Erythroblast (primary cell): Measurements from ENCODE around the gene ZNF436.

Source experiments
- DNase-seq, 2 experiments: peaks; one replicate each; lab custom pipeline; 2025; lab: John Stamatoyannopoulos, UW
- GATA1 ChIP-seq: IDR thresholded peaks from 2 replicates; pipeline ENCODE4 v1.6.1; 2011; ENCODE audit warnings: low read depth, mild to moderate bottlenecking, control low read depth, low read length, moderate library complexity
- POLR2A ChIP-seq: IDR thresholded peaks from 2 replicates; pipeline ENCODE4 v1.6.1; 2011; ENCODE audit warnings: mild to moderate bottlenecking, low read length

The ZNF436 gene

DNA sequence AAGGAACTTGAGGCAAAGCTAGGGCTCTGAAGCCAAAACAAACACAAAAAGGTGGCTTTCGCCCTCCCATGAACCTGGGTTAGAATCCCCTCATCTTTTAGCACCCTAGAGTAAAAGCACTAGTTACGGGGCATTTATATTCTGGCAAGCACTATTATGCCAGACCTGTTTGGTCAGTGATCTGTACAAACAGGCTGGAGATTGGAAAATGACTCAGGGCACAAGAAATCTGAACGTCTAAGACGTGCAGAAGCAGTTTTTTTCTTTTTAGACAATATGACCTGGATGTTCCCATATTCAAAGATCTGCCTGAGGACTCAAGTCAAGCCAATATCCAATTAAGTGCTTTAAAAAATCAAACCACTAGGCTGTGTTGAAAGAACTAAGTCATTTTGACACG is 3.0 kb downstream of the ZNF436 start:
- DNase-seq = no peak
- TF ChIP-seq POLR2A = no peak
- TF ChIP-seq GATA1 = no peak

DNA sequence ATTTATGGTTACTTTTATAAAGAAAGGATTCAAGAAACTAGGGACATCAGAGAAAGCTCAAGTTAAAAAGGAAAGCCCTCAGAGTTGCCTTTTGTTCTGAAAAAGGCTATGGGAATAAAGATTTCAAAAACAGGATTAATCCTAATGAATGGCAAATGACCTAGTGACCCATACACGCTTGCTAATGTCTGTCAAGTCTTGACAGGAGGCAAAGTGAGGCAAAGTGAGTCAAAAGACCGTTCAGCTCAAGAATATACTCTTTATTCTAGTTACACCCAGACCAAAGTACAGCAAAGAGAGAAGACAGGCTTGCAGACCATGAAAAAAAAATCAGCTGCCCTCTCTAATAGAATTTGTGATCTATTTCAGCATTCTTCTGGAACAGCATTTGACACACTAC is 3.5 kb downstream of the ZNF436 start:
- no peak for DNase-seq
- no peak for TF ChIP-seq GATA1

DNA sequence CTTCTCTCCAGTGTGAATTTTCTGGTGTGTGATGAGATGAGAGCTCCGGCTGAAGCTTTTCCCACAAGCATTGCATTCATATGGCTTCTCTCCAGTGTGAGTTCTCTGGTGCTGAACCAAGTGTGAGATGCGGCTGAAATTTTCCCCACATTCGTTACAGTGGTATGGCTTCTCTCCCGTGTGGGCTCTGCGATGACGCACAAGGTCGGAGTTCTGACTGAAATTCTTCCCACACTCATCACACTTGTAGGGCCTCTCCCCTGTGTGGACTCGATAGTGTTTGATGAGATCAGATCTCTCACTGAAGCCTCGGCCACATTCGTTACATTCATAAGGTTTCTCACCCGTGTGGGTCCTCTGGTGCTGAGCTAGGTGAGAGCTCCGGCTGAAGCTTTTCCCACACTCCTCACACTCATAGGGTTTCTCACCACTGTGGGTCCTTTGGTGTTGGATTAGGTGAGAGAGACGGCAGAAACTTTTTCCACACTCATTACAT is 7.4 kb downstream of the ZNF436 start:
- TF ChIP-seq POLR2A (no peak), GATA1 (no peak)

DNA sequence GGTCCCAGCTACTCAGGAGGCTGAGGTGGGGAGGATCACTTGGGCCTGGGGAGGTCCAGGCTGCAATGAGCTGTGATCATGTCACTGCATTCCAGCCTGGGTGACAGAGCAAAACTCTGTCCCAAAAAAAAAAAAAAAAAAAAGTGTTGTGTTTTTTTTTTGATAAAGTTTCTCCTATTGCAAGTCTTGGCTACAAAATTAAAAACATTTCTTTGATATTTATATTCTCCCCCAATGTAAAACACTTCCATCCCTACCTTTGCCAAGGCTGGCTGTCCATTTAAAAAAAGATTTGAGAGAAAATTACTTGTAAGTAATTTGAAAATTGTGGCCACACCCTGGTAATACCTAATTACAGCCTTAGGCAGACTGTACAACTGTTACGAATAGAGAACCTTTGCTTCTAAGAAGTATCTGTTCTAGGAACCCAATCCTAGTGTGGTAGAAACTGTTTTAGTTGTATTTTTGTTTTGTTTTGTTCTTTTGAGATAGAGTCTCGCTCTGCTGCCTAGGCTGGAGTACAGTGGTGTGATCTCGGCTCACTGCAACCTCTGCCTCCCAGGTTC is 11.2 kb downstream of the ZNF436 start:
- TF ChIP-seq GATA1 = no peak
- TF ChIP-seq POLR2A = no peak
- no peak for DNase-seq

More for the DNA sequence above, 7.4 kb downstream of the ZNF436 start:
- peak in 1 of 2 experiments; percentile 41 for DNase-seq

DNA sequence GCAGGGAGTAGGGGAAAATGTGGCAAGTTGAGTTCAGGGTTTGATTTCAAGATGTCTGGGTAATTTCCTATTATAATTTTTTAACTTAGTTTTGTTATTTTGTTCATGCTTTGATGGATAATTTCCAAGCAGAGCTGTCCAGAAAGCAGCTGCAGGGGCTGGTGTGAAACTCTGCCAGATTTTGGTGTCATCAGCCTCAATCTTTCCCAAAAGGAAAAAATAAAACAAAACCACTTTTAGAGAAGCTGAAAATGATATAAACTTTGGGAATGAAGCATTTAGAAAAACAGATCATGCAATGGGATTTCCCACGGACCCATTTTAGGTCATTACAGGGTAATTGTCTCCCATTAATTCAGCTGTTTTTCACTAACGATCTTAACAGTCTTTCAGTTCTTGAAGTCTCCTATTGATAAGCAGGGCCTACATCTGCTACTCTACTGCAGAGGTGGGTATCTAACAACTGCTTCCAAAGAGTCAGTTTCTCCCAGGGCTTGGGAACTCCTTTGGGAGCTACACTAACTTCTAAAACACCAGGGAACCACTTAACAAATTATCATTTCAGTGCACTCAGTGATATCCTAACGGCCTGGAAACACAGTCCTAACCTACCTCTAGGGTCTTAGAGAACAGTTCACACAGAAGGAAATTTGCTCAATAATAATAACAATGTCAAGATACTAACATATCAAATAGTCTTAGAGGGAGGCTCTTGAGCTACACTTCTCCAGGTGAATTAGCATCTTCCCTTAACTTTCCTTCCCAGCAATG is 12.3 kb downstream of the ZNF436 start:
- TF ChIP-seq POLR2A (no peak), GATA1 (no peak)
- DNase-seq = no peak

DNA sequence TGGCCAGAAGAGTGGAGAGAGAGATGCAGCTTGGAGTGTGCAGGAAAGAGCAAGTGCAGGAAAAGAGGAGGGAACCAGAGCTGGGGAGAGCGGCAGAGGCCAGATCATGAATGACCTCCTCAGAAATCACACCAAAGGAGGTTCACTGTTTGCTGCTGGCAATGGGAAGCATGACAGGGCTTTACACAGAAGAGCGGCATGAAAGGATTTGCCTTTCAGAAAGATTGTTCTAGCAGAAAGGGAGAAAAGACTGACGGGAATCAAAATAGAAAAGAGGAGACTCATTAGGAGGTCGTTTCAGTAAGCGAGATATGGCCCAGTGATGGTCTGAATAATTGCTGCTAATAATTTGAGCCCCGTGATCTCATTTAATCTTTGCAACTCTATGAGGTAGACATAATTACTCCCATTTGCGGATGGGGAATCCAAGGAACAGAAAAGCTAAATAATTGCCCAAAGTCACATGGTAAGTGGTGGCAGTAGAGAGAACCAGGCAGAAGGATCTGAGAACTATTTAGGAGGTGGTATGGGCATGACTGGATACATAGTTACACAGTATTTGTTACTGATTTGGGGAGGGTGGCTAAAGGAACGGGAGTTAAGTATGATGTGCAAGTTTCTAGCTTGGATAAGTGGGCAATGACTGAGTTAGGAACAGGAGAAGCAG is 13.0 kb downstream of the ZNF436 start:
- TF ChIP-seq GATA1 (no peak), POLR2A (no peak)
- no peak for DNase-seq

DNA sequence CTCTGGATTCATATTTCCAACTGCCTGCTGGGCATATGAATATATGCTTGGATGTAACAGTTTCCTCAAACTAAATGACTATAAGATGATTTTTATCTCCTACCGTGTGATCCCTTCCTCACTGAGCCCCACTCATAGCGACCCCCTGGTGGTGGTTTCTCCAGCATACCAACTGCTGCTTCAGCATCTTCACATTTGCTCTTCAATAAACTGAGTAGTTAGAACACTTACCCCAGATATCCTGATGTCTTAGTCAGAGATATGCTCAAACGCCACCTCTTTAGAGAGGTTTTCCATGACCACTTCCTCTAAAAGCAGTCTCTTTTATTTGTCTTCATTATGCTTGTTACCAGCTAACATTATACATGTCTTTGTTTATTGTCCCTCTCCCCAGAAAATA is 15.4 kb downstream of the ZNF436 start:
- no peak for DNase-seq
- TF ChIP-seq GATA1 = no peak
- TF ChIP-seq POLR2A = no peak

DNA sequence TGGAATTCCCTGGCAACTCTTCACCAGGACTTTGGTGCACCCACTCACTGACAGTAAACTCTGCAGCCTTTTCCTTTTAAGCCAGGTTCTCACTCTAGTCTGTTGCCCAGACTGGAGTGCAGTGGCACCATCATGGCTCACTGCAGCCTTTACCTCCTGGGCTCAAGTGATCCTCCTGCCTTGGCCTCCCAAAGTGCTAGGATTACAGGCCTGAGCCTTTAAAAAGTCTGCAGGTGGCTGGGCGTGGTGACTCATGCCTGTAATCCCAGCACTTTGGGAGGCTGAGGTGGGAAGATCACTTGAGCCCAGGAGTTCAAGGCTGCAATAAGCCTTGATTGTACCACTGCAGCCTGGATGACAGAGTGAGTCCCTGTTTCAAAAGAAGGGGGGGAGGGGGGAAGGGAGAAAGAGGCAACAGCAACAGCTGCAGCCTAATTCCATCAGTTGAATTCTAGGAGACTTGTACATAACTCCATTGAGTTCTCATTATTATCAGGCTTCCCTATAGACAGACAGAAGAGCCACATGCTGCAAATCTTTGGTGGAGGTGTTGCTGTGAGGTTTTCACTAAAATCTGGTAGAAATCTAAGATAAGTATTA is 17.4 kb downstream of the ZNF436 start:
- no peak for DNase-seq
- TF ChIP-seq GATA1 = no peak
- TF ChIP-seq POLR2A = no peak

DNA sequence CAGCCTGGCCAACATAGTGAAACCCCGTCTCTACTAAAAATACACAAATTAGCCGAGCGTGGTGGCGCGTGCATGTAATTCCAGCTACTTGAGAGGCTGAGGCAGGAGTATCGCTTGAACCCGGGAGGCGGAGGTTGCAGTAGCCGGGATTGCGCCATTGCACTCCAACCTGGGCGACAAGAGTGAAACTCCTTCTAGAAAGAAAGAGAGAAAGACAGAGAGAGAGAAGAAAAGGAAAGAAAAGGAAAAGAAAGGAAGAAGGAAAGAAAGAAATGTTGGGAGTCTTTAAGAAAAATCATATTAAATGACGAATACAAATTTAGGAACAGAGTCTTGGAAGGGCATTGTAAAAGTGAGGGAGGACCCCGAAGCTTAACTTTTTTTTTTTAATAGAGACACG is 23.7 kb downstream of the ZNF436 start:
- TF ChIP-seq GATA1 = no peak
- TF ChIP-seq POLR2A = no peak
- DNase-seq = no peak

DNA sequence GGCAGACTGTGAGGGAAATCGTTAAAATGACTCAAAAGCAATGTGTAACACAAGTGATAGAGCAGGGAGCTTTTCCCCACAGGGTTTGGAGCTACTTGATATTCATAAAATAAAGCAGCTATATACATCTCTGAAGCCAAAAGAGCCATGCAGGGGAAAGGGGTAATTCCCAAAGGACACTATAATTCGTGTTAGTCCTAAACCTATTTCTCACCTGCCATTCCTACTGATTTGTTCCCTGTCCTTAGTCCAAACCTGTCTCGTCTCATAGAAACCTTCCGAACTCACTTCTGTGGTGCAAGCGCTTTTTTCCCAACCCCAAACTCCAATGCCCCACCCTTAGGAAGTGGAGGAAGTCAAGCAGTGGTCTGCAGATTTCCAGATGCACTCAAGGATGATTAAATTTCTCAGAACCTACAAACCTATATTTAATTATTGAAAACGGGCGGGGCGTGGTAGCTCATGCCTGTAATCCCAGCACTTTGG is 24.6 kb downstream of the ZNF436 start:
- TF ChIP-seq POLR2A (no peak), GATA1 (no peak)
- no peak for DNase-seq

DNA sequence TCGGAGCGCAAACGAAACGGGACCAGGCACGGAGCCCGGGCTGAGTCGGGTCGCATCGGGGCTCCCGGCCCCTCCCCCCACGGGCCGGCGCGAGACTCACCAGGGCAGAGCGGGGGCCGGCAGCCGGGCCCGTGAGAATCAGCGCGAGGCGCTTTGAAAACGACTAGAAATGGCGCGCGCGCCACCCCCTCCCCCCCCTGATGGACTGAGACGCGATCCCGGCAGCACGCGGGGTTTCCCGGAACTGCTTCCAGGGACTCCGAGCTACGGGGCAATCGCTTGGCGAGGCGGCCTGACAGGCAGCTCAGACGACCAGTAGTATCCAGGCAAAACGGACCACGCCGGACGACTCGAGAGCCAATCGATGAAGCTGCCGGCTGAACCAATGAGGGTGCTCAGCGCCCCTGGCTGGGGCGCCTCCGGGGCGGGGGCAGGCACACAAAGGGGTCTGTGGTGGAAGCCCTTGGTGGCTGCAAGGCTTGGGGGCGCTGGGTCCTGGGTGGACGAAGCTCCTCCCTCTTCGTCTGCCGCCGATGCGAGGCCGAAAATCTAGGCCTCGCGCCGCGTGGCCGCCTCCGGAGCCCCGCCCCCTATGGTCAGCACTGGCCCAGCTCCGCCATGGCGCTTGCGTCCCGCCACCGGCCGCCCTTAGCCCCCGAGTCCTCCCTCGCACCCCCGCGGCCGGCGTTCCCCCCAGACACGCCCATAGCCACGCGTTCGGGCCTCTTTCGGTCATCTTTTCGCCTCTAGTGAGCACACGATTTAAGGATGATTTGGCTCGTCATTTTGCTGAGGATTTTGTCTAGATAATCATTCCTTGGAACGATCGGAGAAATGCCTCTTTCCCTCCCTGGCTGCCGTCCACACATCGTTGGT is 25.3 kb downstream of the ZNF436 start, which contains the start of gene HNRNPR:
Gene HNRNPR (minus strand): TSS at position 174 of the 876 bp plus-strand sequence. CDS start 3,276 bp downstream, outside the sequence.
- TF ChIP-seq POLR2A (peak; percentile 94), GATA1 (no peak)
- DNase-seq = peak; percentile 99 to 100

DNA sequence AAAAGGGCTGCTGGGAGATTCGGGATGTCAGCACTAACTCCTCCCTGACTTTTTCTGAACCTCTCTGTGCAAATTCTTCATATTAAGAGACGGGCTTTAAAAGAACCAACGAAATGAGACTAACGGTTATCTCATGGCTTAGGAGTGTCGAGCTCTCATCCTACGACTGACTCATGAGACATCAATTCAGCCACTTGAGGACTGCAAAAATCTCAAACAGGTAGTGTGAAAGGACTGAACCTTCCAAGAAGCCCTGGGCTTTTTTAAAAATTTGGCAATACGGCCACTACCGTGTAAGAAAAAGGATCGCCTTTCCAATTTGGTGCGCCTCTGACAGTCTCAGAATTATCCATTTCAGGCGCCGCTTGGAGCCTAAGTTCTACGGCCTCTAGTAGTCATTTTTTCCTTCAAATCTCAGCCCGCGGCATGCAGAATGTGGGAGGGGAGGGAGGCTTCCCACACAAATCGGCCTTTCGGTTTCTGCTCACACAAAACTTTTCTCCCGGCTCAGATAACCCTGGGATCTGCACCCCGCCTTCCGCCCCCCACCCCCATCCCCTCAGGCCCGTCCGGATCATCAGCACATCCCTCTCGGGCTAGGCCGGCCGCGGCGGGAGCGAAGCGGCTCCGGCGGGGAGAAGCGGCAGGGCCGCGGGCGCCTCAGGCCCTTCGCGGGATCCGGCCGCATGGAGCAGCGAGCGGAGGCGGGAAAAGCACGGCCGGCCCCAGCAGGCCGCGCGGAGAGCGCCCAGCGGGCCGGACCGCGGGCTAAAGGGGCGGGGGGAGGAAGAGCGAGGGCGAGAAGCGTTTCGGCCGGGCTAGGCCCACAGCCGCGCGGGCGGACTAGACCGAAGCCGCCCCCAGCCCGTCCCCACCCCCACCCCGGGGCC is 26.2 kb downstream of the ZNF436 start:
- peak in 1 of 2 experiments; percentile 74 for DNase-seq
- no peak for TF ChIP-seq POLR2A
- TF ChIP-seq GATA1 = no peak
